ENCODE results near the gene UMPS. TPM values are rescaled to one million over a fixed set of nuclear protein-coding genes. Genes with fewer than 3 reads are reported as not detected.

The UMPS gene
- total and polyA plus RNA-seq, 2 of the 4 experiments (the other 2 are of a cell fraction): 18.7 to 26.7 TPM

GRCh38 chr3:124788254-124788745 is 58.0 kb downstream of the UMPS start:
- Histone ChIP-seq H4K8ac (ENCODE audit: low read depth in 2 of 2, low read length in 2 of 2) (no peak overlapping the region), H3K18ac (ENCODE audit: low read depth, low read length) (no peak overlapping the region), H3K36me3 (ENCODE audit: control insufficient read depth, insufficient read depth, low read length) (peaks cover 8% of the 10 kb centered on the region; the same call in 1 of the 2 replicates), H3K4ac (ENCODE audit: low read depth, low read length) (no peak overlapping the region), H3K14ac (replicated peaks; ENCODE audit: low read depth, low read length) (no peak overlapping the region), H4K5ac (ENCODE audit: low read depth, low read length) (no peak overlapping the region), H3K9me1 (ENCODE audit: insufficient read depth, low read length) (peaks cover 19% of the 10 kb centered on the region), H3K23ac (ENCODE audit: low read depth, low read length) (no peak overlapping the region), H3K27ac (ENCODE audit: insufficient read depth, low read length) (no peak overlapping the region), H2BK15ac (ENCODE audit: low read depth, low read length) (no peak overlapping the region), H3K4me1 (ENCODE audit: control insufficient read depth, insufficient read depth, low read length) (peaks cover 17% of the 10 kb centered on the region), H2AK5ac (ENCODE audit: low read depth, low read length) (no peak overlapping the region), H3K4me3 (ENCODE audit: insufficient read depth, low read depth, low read length) (no peak overlapping the region), H2AK9ac (replicated peaks; ENCODE audit: low read depth, low read length, poor library complexity) (no peak overlapping the region), H3K79me1 (ENCODE audit: low read depth in 1 of 2, low read length in 2 of 2) (peaks cover 7 to 72% of the 10 kb centered on the region in 2 experiments; a peak in 3 of 4 replicates), H2BK20ac (ENCODE audit: low read depth, low read length) (no peak overlapping the region), H3K9me3 (ENCODE audit: control insufficient read depth, insufficient read depth, low read length) (no peaks in the 10 kb centered on the region), H4K91ac (ENCODE audit: insufficient read depth, low read depth, low read length) (no peak overlapping the region), H3K56ac (ENCODE audit: extremely low read depth, insufficient read depth, low read length) (no peak overlapping the region), H2BK5ac (ENCODE audit: low read depth, low read length, poor library complexity, severe bottlenecking) (no peak overlapping the region), H2BK120ac (ENCODE audit: low read depth, low read length) (no peak overlapping the region), H2AFZ (replicated peaks; ENCODE audit: low read length, poor library complexity) (no peak overlapping the region), H3K27me3 (ENCODE audit: control insufficient read depth, insufficient read depth, low read length) (no peaks in the 10 kb centered on the region), H3K9ac (ENCODE audit: low read depth, low read length) (no peak overlapping the region), H3K4me2 (ENCODE audit: low read depth, low read length) (no peak overlapping the region), H4K20me1 (ENCODE audit: insufficient read depth, low read length) (peaks cover 12% of the 10 kb centered on the region; the same call in 1 of the 2 replicates)
- intact Hi-C loops (cut with micrococcal nuclease): no loop called here
- POLR2A ChIA-PET (ENCODE audit: unreplicated experiment): no interaction called here
- in situ Hi-C loops (cut with MboI; ENCODE audit: low sequenced_read_pairs): no loop called here
- BruUV-seq (replicated peaks): no TSS peak
- dilution Hi-C loops (cut with HindIII; ENCODE audit: low sequenced_read_pairs, unreplicated experiment): no loop called here
- no peak for TF ChIP-seq CHD1 (IDR thresholded peaks at IDR 0.05; ENCODE audit: low read depth, low read length)
- TF ChIP-seq USF2 (IDR thresholded peaks at IDR 0.05; ENCODE audit: low read depth, low read length): no peak
- no peak for TF ChIP-seq POLR2A (IDR thresholded peaks at IDR 0.05; ENCODE audit: low read depth, low read length)
- TF ChIP-seq CEBPB (IDR thresholded peaks at IDR 0.05; ENCODE audit: low read depth, low read length): no peak
- TF ChIP-seq RFX5 (IDR thresholded peaks at IDR 0.05; ENCODE audit: low read depth, low read length): no peak
- TF ChIP-seq MXI1 (IDR thresholded peaks at IDR 0.05; ENCODE audit: borderline replicate concordance, low read depth, low read length): no peak
- TF ChIP-seq NFE2L2 (IDR thresholded peaks at IDR 0.05; ENCODE audit: low read depth, low read length): no peak
- no peak for TF ChIP-seq SMC3 (IDR thresholded peaks at IDR 0.05; ENCODE audit: low read depth, low read length)
- no peak for TF ChIP-seq CTCF (conservative IDR thresholded peaks at IDR 0.05; ENCODE audit: low read depth, low read length)
- CTCF ChIA-PET: interaction anchor here (1.1 kb wide), 1 partner anchor 45 kb away, joined by 3 read pairs; no protein-coding TSS in a partner anchor
- WGBS, 2 experiments (ENCODE audit: extremely low coverage in 2 of 2, insufficient read length in 1 of 2): no CpG with 5 or more reads among the region's 2 CpGs
- no peak for DNase-seq
- no peak for ATAC-seq (ENCODE audit: low read depth)
